HTR-8/SVneo (cell line): Measurements from ENCODE around the gene NPAS3.

ENCODE experiments used
- DNase-seq: peaks from one replicate; pipeline ENCODE4 v3.0.0; 2011; ENCODE audit warnings: low spot score, mixed read lengths; ENCODE audit not compliant: insufficient read length
- FAIRE-seq: peaks from 2 replicates; lab custom pipeline; 2011; peaks lifted over from hg19 to GRCh38; lab: Jason Lieb, UNC

The NPAS3 gene

DNA sequence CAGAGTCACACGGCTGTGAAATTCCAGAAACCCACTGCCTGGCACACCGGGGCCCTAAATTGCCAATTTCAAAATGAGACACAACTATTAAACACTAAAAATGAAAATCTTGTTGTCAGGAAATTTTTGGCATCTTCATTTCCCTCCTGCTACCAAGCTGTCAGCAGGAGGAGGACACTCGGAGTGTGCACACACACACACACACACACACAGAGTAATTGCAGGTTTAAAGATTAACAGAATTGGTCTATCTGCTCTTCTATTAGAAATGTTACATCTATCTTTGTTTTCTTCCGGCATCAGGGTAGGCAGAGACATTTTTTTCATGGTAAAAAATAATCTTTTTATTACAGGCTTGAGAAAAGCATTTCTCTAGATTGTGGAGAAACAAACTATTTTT lies 698.0 kb downstream of the NPAS3 start:
- no peak for DNase-seq
- no peak for FAIRE-seq

DNA sequence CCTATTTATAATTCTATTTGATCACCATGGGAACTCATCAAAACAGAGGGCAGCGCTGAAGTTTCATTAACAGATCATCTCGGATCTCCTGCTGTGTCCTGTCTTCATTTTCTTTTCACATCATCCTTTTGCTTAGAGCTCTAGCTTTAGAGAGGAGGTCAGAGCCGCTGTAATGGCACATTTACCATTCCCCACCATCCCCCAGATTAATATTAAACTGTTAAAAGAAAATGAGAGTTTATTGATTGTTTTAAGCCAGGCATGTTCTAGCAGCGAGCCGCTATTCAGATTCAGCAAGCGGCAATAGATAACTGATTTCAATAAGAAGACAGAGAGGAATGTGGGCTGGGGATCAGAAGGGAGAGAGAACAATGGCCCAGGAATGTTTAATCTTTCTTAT lies 703.4 kb downstream of the NPAS3 start:
- FAIRE-seq (no peak), DNase-seq (no peak)

DNA sequence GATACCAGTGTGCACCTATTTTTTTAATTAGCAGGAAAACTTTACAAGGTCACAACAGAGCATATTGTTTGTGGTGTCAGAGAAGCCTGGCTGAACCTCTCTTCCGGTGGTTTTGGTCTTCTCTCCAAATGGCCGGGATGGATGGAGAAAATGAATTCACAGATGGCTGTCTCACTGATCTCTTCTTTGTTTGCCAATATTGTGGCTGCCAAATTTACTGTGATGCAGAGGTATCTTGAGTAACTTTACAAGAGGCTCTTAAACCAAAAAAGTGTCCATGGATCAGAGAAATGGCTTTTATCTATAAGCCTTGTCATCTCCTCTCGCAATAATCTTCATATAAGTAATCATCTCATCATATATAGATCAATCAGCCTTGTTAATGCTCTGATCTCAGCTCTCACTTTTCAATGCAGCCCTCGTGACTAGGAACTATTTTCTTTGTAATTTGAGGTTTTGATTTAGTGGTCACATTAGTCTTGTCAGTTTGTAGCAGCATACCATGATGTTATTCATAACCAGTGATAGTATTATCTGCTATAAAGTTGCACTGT lies 704.1 kb downstream of the NPAS3 start:
- no peak for FAIRE-seq
- DNase-seq: no peak

DNA sequence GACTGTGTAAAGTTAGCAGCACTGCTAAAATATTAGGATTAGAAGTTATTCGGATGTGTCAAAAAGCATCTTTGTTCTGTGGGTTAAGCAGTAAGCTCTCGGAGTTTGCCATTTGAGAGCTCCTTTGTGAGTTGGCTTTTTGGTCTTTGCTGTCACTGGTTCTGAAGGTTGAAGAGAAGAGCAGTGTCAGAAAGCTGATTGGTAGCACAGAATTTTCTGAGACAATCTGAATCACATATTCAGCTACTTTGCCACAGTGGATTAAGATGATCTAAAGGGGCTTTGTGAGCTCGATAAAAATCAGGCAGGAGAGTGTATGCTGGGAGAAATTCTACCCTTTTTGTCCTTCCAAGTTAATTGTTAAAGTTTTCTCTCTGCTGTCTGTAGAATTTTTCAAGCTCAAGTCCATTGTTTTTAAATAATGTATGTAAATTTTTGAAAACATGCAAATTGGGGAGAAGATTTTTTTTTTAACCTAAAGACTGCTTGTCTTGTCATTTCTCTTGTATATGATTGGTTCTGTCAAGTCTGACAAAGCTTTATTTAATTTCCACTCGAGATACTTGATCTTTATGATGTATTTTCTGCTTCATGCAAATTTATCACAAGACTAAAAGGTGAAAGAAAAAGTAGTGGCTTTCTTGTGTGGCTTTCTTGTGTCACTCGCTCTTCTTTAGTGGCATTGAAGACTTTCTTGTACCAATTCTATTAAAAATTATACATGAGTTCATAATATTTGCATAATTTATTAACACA lies 704.9 kb downstream of the NPAS3 start:
- FAIRE-seq (no peak), DNase-seq (no peak)

GRCh38 chr14:33646692-33647260 lies 708.1 kb downstream of the NPAS3 start:
- DNase-seq (peak; percentile 12), FAIRE-seq (no peak)

- DNase-seq (peak; percentile 42), FAIRE-seq (no peak)
Observed at GRCh38 chr14:33647385-33647786, 708.7 kb downstream of the NPAS3 start.

GRCh38 chr14:33650430-33650829 lies 711.8 kb downstream of the NPAS3 start:
- FAIRE-seq: no peak
- no peak for DNase-seq

DNA sequence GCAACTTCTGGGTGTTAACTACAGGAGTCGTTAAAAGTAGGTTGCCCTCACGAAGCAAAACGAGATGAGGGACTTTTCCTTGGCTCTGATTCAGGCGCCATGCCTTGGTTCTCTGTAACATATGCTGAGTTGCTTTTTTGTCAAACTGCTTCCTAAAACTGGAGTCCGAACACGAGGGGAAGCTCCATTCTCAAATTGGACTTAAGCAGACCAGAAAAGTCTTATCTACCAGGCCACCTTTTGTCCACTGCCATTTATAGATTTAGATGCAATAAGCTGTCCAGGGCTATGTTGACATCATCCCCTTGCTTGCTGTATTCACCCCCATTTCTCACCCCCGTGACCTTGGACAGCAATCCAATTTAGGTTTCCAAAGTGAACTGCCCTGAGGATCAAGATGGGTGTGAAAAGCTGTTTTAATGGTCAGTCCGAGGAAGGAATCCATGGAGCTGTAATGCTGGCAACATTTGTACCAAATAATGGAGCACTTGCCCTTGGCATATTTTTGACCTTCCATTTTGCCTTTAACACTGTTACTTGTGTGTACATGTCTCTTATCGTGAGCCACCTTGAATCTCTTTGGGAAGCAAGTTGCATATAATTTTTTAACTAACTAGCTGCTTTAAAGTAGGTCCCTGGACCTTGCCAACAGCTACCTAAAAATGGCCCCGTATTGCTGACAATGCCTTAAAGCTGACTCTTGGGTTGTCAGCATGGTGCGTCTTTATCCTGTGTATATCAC lies 714.1 kb downstream of the NPAS3 start:
- FAIRE-seq (no peak), DNase-seq (no peak)

DNA sequence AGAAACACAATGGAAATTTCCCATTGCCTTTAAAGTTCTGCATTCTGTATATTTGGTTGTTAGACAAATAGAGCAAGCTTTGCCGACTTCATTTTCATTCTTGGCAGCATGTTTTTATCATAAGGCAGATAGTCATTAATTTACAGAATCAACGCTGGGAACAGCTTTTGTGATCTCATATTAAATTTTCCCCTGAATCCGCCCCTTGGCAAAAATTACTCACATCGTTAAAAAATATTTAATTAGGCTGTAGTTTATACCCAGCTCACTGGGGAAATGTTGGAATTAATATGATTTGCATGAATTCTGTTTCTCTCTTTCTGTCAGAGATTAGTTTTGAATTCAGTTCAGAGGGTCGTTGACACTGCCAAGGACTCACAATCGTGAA lies 714.6 kb downstream of the NPAS3 start:
- FAIRE-seq (no peak), DNase-seq (no peak)

DNA sequence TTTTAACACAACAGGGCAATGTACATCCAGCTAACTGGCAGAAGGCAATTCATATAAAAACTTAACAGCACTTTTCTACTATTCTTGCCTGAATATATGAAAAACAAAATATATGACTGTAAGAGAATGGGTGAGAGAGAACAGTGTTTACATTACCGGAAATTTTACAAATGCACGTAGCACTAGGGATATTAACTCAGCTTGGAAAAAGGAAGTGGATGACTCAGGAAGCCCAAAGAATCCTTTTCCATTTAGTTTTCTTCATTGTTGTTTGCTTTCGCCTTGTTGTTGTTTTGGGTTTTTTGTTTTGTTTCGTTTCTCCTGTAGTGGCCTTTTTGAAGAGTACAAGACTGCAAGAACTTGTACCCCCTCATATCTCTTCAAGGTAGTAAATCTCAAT lies 716.7 kb downstream of the NPAS3 start:
- DNase-seq (no peak), FAIRE-seq (no peak)

DNA sequence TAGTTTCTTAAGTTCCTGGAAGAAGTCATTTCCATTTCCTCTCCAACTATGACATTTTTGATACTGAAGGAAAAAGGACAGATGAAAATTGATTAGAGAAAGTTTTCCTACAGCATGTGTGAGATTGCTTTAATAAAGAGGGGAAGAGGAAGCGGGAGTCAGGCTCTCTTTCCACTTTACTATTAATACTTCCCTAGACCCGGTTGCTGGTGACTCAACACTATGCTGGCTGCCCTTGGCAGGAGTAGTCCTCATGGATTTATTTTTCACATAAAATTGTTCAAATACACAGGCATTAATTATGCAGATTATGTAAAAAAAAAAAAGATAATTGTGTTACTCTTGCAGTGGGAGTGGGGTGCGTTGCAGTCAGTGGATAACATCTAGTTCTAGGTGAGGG lies 718.8 kb downstream of the NPAS3 start:
- DNase-seq (no peak), FAIRE-seq (no peak)

- FAIRE-seq (no peak), DNase-seq (no peak)
Observed at GRCh38 chr14:33660248-33660647, 721.6 kb downstream of the NPAS3 start.

- FAIRE-seq: no peak
- no peak for DNase-seq
Observed at GRCh38 chr14:33661101-33661500, 722.4 kb downstream of the NPAS3 start.

GRCh38 chr14:33668066-33668465 lies 729.4 kb downstream of the NPAS3 start:
- FAIRE-seq: no peak
- no peak for DNase-seq

DNA sequence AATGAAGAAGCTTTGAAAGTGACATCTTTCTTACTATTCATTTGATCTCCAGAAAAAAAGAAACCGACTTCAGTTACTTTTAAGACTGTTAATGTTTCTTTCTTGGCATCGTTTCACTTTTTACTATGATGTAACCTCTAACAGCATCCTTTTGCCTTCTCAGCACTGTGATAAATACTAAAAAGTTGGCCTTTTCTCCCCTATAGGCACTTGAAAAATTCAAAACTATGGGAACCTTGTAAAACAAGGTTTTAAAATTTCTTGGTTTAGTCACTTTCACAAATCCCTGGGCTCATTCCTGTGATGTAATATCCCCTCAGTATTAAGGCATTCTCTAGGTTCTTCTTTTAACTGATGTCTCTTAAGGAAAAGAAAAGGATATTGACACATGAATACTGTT lies 730.4 kb downstream of the NPAS3 start:
- FAIRE-seq: no peak
- no peak for DNase-seq

DNA sequence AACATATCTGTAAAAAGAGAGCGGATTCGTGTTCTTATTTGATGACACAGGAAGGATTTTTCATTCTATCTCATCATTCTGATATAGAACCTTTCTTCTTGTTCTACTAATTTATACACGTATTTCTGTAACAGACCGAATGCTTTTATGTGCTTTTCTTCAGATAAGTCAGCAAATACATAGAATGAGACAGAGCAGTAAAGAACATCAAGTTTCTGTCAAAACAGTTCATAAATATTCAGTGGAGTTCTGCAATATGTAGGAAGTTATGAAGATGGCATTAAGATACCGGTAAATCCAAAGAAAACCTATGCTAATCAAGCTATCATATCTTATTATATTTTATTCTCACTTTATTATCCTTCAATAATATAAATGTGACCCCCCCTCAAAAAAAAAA lies 731.6 kb downstream of the NPAS3 start:
- no peak for FAIRE-seq
- no peak for DNase-seq

DNA sequence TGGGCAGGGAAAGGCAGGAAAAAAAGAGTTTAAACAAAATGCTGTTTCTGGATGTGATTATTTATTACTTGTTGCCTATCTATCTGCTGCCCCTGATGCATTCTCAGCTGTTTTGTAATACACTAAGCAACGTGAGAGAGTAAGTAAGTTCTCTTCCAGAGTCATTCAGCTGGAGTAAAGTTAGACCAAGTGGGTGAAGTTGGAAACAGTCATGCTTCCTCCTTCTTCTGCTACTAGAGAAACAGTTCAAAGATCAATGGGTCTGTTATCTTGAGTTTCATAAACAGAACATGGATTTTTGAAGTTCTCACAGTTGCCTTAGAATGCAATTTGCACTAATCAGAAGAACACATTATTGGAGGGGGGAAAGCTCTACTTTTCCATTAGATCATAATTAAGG lies 732.9 kb downstream of the NPAS3 start:
- DNase-seq: no peak
- no peak for FAIRE-seq

DNA sequence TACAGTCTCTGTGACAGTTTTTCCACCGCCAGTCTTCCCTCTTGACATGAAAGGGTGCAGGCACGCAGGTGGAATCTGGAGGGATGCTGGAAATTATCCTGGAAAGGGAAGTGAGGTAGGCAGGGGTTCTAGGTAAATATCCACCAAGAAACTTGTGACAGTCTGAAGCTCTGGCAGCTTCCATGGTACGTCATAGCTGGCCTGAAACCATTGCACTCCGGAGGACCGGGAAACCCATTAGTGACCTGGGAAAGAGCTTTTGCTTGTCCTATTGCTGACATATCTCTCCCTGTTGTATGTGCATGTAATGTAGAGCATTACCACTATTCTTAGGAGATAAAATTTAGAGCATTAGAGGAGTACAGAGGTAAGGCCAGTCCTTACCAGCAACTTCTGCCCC lies 736.2 kb downstream of the NPAS3 start:
- FAIRE-seq (no peak), DNase-seq (no peak)

GRCh38 chr14:33675415-33676130 lies 736.9 kb downstream of the NPAS3 start:
- FAIRE-seq: no peak

GRCh38 chr14:33676135-33676566 lies 737.5 kb downstream of the NPAS3 start:
- DNase-seq: peak; percentile 63
- FAIRE-seq: no peak

More at GRCh38 chr14:33675415-33676130, 736.9 kb downstream of the NPAS3 start:
- no peak for DNase-seq
